ENCODE data around the gene APBA2. TPM values are rescaled to one million over a fixed set of nuclear protein-coding genes. Genes with fewer than 3 reads are reported as not detected.
"Not testable (repeated sequence)": the region's sequence is repeated elsewhere in the genome, so short reads cannot be mapped to it uniquely, and the experiment has no call there.

The APBA2 gene
- total RNA-seq (2021) (11.7 and 12.9 TPM in 2 replicates), Bru-seq, nascent RNA (percentile 53 among the genes with signal in this experiment), BruChase-seq, experiment 1, labeled RNA remaining after a 2-hour chase (percentile 46 among the genes with signal in this experiment), BruChase-seq, experiment 2, labeled RNA remaining after a 6-hour chase (percentile 50 among the genes with signal in this experiment)
- long read RNA-seq, partial matches to known transcripts: 6 of 36 reads
- long read RNA-seq, other reads (novel, unspliced or antisense): 27 of 36 reads

DNA sequence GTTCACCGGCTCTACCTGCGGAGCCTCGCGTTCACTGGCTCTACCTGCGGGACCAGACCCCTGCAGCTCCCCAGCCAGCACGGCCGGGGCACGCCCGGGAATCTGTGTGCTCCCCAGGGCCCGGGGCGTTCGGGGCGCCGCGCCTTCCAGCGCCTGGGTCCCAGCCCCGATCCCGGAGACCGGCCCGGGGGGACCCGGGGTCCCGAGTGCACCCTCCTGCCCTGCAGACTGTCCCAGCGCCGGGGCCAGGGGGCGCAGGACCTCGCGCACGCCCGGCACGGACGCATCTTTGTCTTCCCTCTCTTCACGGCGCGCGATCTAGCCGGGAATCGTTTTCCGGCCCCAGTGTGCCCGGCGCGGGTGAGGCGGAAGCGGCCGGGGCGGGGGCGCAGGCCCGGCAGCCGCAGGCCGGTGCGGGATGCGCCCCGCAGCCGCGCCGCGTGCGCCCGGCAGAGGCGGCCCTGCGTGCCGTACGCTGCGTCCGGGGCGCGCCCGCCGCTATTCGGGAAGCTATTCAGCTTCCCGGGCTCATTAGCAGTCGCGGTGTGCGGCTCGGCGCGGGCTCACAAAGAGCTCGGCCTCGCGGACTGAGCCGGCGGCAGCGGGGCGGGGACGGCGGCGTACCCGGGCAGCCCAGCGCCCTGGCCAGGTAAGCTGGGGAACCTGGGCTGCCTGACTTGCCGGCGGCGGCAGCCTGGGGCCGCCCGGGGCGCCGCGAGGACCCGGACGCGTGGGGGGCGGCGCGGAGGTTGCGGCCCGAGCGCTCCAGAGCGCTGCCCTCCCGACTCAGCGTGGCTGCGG is at the start of gene APBA2:
TSS of gene APBA2 (plus strand) at position 345 of the 801 bp plus-strand sequence. CDS start 167,911 bp downstream, outside the sequence.
- peak; percentile 58 for DNase-seq (ENCODE audit: low spot score)
- Histone ChIP-seq H3K4me1 (ENCODE audit: insufficient read depth, low read length, poor library complexity, severe bottlenecking) (peaks cover 7% of the 10 kb centered on the region), H3K27ac (ENCODE audit: low read depth, low read length, poor library complexity, severe bottlenecking) (peak within 1 kb of the TSS; percentile 37), H3K27me3 (replicated peaks; ENCODE audit: insufficient read depth, low read depth, low read length, poor library complexity) (no peaks in the 10 kb centered on the region), H3K9me3 (ENCODE audit: low read depth, low read length, poor library complexity, severe bottlenecking) (no peaks in the 10 kb centered on the region), H3K4me3 (ENCODE audit: low read depth, low read length, poor library complexity, severe bottlenecking) (peak within 1 kb of the TSS; percentile 54), H3K36me3 (ENCODE audit: insufficient read depth, low read length, poor library complexity, severe bottlenecking) (no peaks in the 10 kb centered on the region)
- POLR2A ChIA-PET (ENCODE audit: low non-redundant PET): no interaction called here
- TF ChIP-seq, protein P1, sequence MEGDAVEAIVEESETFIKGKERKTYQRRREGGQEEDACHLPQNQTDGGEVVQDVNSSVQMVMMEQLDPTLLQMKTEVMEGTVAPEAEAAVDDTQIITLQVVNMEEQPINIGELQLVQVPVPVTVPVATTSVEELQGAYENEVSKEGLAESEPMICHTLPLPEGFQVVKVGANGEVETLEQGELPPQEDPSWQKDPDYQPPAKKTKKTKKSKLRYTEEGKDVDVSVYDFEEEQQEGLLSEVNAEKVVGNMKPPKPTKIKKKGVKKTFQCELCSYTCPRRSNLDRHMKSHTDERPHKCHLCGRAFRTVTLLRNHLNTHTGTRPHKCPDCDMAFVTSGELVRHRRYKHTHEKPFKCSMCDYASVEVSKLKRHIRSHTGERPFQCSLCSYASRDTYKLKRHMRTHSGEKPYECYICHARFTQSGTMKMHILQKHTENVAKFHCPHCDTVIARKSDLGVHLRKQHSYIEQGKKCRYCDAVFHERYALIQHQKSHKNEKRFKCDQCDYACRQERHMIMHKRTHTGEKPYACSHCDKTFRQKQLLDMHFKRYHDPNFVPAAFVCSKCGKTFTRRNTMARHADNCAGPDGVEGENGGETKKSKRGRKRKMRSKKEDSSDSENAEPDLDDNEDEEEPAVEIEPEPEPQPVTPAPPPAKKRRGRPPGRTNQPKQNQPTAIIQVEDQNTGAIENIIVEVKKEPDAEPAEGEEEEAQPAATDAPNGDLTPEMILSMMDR (conservative IDR thresholded peaks at IDR 0.05; ENCODE audit: low read depth, low read length): no peak
- TF ChIP-seq EZH2 (IDR thresholded peaks at IDR 0.05; ENCODE audit: borderline replicate concordance, low read depth, low read length, poor library complexity, severe bottlenecking): no peak
- no TSS peak for BruUV-seq (replicated peaks)
- intact Hi-C loops (cut with micrococcal nuclease; ENCODE audit: unreplicated experiment): no loop called here
- CTCF ChIA-PET: no interaction called here

DNA sequence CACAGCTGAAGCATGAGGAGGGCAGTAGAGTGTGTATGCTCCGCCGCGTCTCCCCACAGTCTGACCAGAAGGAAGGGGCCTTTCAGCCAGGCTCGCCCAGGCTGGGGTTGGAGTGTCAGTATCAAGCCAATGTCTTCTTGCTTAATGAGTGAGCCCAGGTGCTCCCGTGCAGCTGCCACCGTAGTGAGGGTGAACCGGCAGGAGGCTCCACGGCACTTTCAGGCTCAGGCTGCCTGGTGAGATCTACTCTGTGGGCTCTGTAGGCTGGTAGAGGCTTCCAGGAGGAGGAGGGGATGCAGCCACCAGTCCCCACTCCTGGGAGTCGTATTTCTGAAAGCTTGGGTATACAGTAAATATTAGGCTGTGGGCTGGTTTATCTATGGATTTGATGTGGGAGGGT is 45.5 kb upstream of the APBA2 start:
- H3K36me3 ChIP-seq (ENCODE audit: insufficient read depth, low read length, poor library complexity, severe bottlenecking); BruUV-seq (replicated peaks); DNase-seq (ENCODE audit: low spot score); CTCF ChIA-PET; H3K27me3 ChIP-seq (replicated peaks; ENCODE audit: insufficient read depth, low read depth, low read length, poor library complexity); POLR2A ChIA-PET (ENCODE audit: low non-redundant PET); H3K4me1 ChIP-seq (ENCODE audit: insufficient read depth, low read length, poor library complexity, severe bottlenecking); H3K4me3 ChIP-seq (ENCODE audit: low read depth, low read length, poor library complexity, severe bottlenecking); intact Hi-C loops (cut with micrococcal nuclease; ENCODE audit: unreplicated experiment); H3K9me3 ChIP-seq (ENCODE audit: low read depth, low read length, poor library complexity, severe bottlenecking); H3K27ac ChIP-seq (ENCODE audit: low read depth, low read length, poor library complexity, severe bottlenecking): not testable (repeated sequence)

DNA sequence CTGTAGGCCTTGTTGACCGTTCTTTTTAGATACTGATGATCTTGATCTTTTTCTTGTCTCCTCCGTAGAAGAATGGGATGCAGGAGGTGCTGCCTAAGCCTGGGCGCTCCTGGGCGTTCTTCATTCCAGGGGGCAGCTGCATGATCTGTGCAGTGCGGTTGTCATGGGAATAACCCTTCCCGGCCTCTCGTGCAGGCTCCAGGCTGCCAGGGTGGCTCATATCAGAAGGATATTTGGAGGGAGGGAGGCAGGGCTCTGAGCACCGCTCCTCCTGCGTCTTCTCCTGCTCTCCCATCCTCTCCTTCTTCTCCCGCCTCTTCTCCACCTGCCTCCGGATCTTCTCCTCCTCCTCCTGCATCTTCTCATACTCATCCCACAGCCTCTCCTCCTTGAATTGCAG is 43.6 kb upstream of the APBA2 start:
- H3K4me1 ChIP-seq (ENCODE audit: insufficient read depth, low read length, poor library complexity, severe bottlenecking); intact Hi-C loops (cut with micrococcal nuclease; ENCODE audit: unreplicated experiment); DNase-seq (ENCODE audit: low spot score); POLR2A ChIA-PET (ENCODE audit: low non-redundant PET); H3K9me3 ChIP-seq (ENCODE audit: low read depth, low read length, poor library complexity, severe bottlenecking); H3K36me3 ChIP-seq (ENCODE audit: insufficient read depth, low read length, poor library complexity, severe bottlenecking); H3K27me3 ChIP-seq (replicated peaks; ENCODE audit: insufficient read depth, low read depth, low read length, poor library complexity); BruUV-seq (replicated peaks); H3K4me3 ChIP-seq (ENCODE audit: low read depth, low read length, poor library complexity, severe bottlenecking); H3K27ac ChIP-seq (ENCODE audit: low read depth, low read length, poor library complexity, severe bottlenecking): not testable (repeated sequence)
- CTCF ChIA-PET: interaction anchor here (0.7 kb wide), 1 partner anchor 820 kb away, joined by 5 read pairs; no protein-coding TSS in a partner anchor

DNA sequence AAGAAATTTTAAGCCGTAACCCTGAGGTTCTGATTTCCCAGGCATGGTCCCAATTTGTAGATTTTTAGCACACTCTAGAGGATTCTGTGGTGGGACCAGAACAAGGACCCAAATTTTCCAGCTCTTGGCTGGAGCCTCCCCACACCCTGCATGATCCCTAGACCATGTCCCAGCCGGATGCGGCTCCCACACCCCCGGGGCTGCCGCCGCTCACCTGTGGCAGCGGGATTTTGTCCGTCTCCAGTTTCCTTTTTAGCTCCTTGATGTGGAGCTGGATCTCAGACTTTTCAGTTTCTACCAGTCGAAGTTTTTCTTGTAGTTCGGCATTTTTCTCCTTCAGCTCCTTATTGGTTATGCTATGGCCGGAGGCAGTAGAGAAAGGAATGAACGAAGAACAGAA is 42.3 kb upstream of the APBA2 start:
- POLR2A ChIA-PET (ENCODE audit: low non-redundant PET); H3K4me3 ChIP-seq (ENCODE audit: low read depth, low read length, poor library complexity, severe bottlenecking); CTCF ChIA-PET; DNase-seq (ENCODE audit: low spot score); BruUV-seq (replicated peaks); H3K36me3 ChIP-seq (ENCODE audit: insufficient read depth, low read length, poor library complexity, severe bottlenecking); H3K4me1 ChIP-seq (ENCODE audit: insufficient read depth, low read length, poor library complexity, severe bottlenecking); intact Hi-C loops (cut with micrococcal nuclease; ENCODE audit: unreplicated experiment); H3K27ac ChIP-seq (ENCODE audit: low read depth, low read length, poor library complexity, severe bottlenecking); H3K27me3 ChIP-seq (replicated peaks; ENCODE audit: insufficient read depth, low read depth, low read length, poor library complexity); H3K9me3 ChIP-seq (ENCODE audit: low read depth, low read length, poor library complexity, severe bottlenecking): not testable (repeated sequence)

DNA sequence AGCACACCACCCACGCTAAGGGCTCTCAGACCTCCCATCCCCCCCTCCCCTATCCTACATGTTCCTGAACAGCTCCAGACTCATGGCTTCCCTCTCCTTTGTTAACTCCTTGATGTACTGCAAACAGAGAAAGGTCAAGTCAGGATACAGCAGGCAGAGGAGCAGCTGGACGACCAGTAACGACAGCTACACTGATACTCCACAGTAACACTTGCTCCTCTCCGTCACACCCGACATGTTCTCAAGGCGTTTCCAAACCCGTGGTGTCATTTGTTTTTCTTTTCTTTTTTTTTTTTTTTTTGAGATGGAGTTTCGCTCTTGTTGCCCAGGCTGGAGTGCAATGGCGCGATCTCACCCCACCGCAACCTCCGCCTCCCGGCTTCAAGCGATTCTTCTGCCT is 41.6 kb upstream of the APBA2 start:
- H3K27me3 ChIP-seq (replicated peaks; ENCODE audit: insufficient read depth, low read depth, low read length, poor library complexity); intact Hi-C loops (cut with micrococcal nuclease; ENCODE audit: unreplicated experiment); H3K9me3 ChIP-seq (ENCODE audit: low read depth, low read length, poor library complexity, severe bottlenecking); H3K27ac ChIP-seq (ENCODE audit: low read depth, low read length, poor library complexity, severe bottlenecking); DNase-seq (ENCODE audit: low spot score); BruUV-seq (replicated peaks); H3K4me1 ChIP-seq (ENCODE audit: insufficient read depth, low read length, poor library complexity, severe bottlenecking); H3K4me3 ChIP-seq (ENCODE audit: low read depth, low read length, poor library complexity, severe bottlenecking); CTCF ChIA-PET; H3K36me3 ChIP-seq (ENCODE audit: insufficient read depth, low read length, poor library complexity, severe bottlenecking); POLR2A ChIA-PET (ENCODE audit: low non-redundant PET): not testable (repeated sequence)

DNA sequence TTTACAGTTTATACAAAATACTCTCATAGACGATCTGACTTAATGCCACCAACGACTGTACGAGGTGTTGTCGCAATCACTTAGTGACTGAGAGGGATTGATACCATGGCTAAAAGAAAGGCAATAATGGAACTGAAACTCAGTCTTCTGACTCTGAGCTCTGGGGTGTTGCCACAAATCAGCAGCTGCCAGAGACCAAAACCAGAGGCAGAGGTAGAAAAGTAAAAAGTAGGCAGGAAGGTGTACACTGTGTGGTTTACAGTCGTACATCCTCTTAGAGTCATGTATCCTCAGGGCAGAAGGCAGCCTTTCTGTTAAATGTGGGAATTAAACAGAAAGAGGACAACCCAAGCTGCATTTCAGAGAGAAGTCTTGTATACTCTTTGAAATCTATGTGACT is 38.5 kb upstream of the APBA2 start:
- H3K4me3 ChIP-seq (ENCODE audit: low read depth, low read length, poor library complexity, severe bottlenecking); POLR2A ChIA-PET (ENCODE audit: low non-redundant PET); H3K36me3 ChIP-seq (ENCODE audit: insufficient read depth, low read length, poor library complexity, severe bottlenecking); H3K9me3 ChIP-seq (ENCODE audit: low read depth, low read length, poor library complexity, severe bottlenecking); H3K27ac ChIP-seq (ENCODE audit: low read depth, low read length, poor library complexity, severe bottlenecking); H3K27me3 ChIP-seq (replicated peaks; ENCODE audit: insufficient read depth, low read depth, low read length, poor library complexity); BruUV-seq (replicated peaks); CTCF ChIA-PET; H3K4me1 ChIP-seq (ENCODE audit: insufficient read depth, low read length, poor library complexity, severe bottlenecking); intact Hi-C loops (cut with micrococcal nuclease; ENCODE audit: unreplicated experiment); DNase-seq (ENCODE audit: low spot score): not testable (repeated sequence)
